K562 (cell line): ENCODE results near the gene PDE11A. TPM values are rescaled to one million over a fixed set of nuclear protein-coding genes. Genes with fewer than 3 reads are reported as not detected.
"Not testable (repeated sequence)": the region's sequence is repeated elsewhere in the genome, so short reads cannot be mapped to it uniquely, and the experiment has no call there.

Experiments used
- ATAC-seq: fragments of 200-7000 bp; cut with Tn5 transposase; 3 replicates; pipeline ENCODE4 v1.9.1; 2020; ENCODE audit warnings: moderate library complexity
- BruUV-seq: library from RNA; stranded (reverse); fragments of 400-500 nt; replicated peaks from 2 replicates; lab custom pipeline; 2021; lab: Mats Ljungman, UMichigan
- CTCF ChIA-PET: fragments of 300-600 bp; formaldehyde crosslinking; extraction: SDS; loops from one replicate; lab custom pipeline; 2021; ENCODE audit warnings: low intra/inter-chr PET ratio; lab: Yijun Ruan, JAX
- POLR2A ChIA-PET: fragments of 300-600, 350-650 bp; sonication (Branson Sonifier 250); formaldehyde crosslinking; extraction: SDS; loops from one replicate; lab custom pipeline; 2021; ENCODE audit warnings: antibody characterized with exemption, inconsistent platforms; lab: Yijun Ruan, JAX
- DNase-seq, 4 experiments: peaks; one replicate each; pipeline versions ENCODE4 v3.0.0 to v3.0.0-alpha.2; 2011 to 2018; ENCODE audit warnings: low spot score in 3 of 4, mixed read lengths in 3 of 4; ENCODE audit errors: extremely low read depth in 1 of 4
- FAIRE-seq: peaks from 2 replicates; lab custom pipeline; 2011; peaks lifted over from hg19 to GRCh38; lab: Jason Lieb, UNC
- H2AFZ ChIP-seq: 2 replicates; pipeline ENCODE4 v1.6.0; 2011; ENCODE audit warnings: low read depth, low read length, control low read depth, inconsistent platforms
- H3K27ac ChIP-seq: fragments of 200-600 bp; 3 replicates; pipeline ENCODE4 v1.8.0; 2011; ENCODE audit warnings: low read depth, mild to moderate bottlenecking, control low read depth, inconsistent platforms, low read length, moderate library complexity, mixed read lengths; ENCODE audit errors: extremely low read depth
- H3K27me3 ChIP-seq, 2 experiments: fragments of 300-600 bp in 1 of 2; 2 replicates in 1 of 2; 3 replicates in 1 of 2; pipeline versions ENCODE4 v1.6.0 to v1.8.0; 2011; ENCODE audit warnings: inconsistent platforms in 2 of 2, low read length in 2 of 2, mild to moderate bottlenecking in 1 of 2, mixed read lengths in 1 of 2, moderate library complexity in 1 of 2; ENCODE audit not compliant: control insufficient read depth in 2 of 2, insufficient read depth in 2 of 2
- H3K36me3 ChIP-seq: fragments of 300-600 bp; 3 replicates; pipeline ENCODE4 v1.8.0; 2011; ENCODE audit warnings: mild to moderate bottlenecking, low read length, inconsistent platforms; ENCODE audit not compliant: control insufficient read depth, insufficient read depth
- H3K4me1 ChIP-seq, 2 experiments: fragments of 200-600 bp in 1 of 2; replicated peaks in 1 of 2; 2 replicates in 1 of 2; 3 replicates in 1 of 2; pipeline versions ENCODE4 v1.5.1 to v1.8.0; 2011; ENCODE audit warnings: inconsistent platforms in 2 of 2, low read length in 2 of 2, mild to moderate bottlenecking in 1 of 2, mixed read lengths in 1 of 2, moderate library complexity in 1 of 2; ENCODE audit not compliant: control insufficient read depth in 2 of 2, insufficient read depth in 2 of 2
- H3K4me2 ChIP-seq: 2 replicates; pipeline ENCODE4 v1.6.1; 2011; ENCODE audit warnings: low read length, control low read depth, inconsistent platforms, mixed read lengths; ENCODE audit not compliant: insufficient read depth
- H3K4me3 ChIP-seq: fragments of 200-600 bp; sonication (generic), shearing (Covaris generic); 2 replicates; pipeline ENCODE4 v1.5.1; 2016; ENCODE audit warnings: control low read depth, inconsistent platforms
- H3K79me2 ChIP-seq: fragments of 200-600 bp; 3 replicates; pipeline ENCODE4 v1.8.0; 2011; ENCODE audit warnings: low read length, inconsistent platforms; ENCODE audit not compliant: control insufficient read depth, insufficient read depth
- H3K9ac ChIP-seq, 2 experiments: 2 replicates each; pipeline versions ENCODE4 v1.6.0 to v1.6.1; 2011; ENCODE audit warnings: low read depth in 2 of 2, low read length in 2 of 2, control low read depth in 1 of 2, inconsistent platforms in 1 of 2, mild to moderate bottlenecking in 1 of 2, mixed read lengths in 1 of 2; ENCODE audit not compliant: insufficient read depth in 1 of 2
- H3K9me1 ChIP-seq: one replicate; pipeline ENCODE4 v1.6.0; 2011; ENCODE audit warnings: inconsistent platforms, mild to moderate bottlenecking, low read length, moderate library complexity; ENCODE audit not compliant: control insufficient read depth, insufficient read depth
- H3K9me3 ChIP-seq: replicated peaks from 2 replicates; pipeline ENCODE4 v1.5.1; 2011; ENCODE audit warnings: low read depth, low read length, inconsistent platforms; ENCODE audit not compliant: control insufficient read depth, insufficient read depth
- H4K20me1 ChIP-seq: replicated peaks from 2 replicates; pipeline ENCODE4 v1.6.1; 2011; ENCODE audit warnings: low read length, inconsistent platforms, mixed read lengths; ENCODE audit not compliant: control insufficient read depth, insufficient read depth
- PHF8 ChIP-seq: fragments of 200-600 bp; sonication (generic); IDR thresholded peaks from 2 replicates; pipeline ENCODE4 v1.6.1; 2012; ENCODE audit warnings: mixed run types, mild to moderate bottlenecking, inconsistent platforms, low read length, moderate library complexity, borderline replicate concordance
- SETDB1 ChIP-seq: IDR thresholded peaks from one replicate; pipeline ENCODE4 v1.6.1; 2012; ENCODE audit warnings: low read length, control low read depth, inconsistent platforms
- ZC3H8 ChIP-seq: fragments of 450-650 bp; IDR thresholded peaks from 2 replicates; pipeline ENCODE4 v1.6.1; 2017
- ZNF134 ChIP-seq: fragments of 250-450 bp; sonication (Bioruptor Pico); conservative IDR thresholded peaks from 2 replicates; pipeline ENCODE4 v1.4.0; 2020
- ZNF518B ChIP-seq: fragments of 250-450 bp; sonication (Bioruptor Pico); IDR thresholded peaks from 2 replicates; pipeline ENCODE4 v1.5.0; 2021; ENCODE audit warnings: mild to moderate bottlenecking, moderate library complexity
- ZNF668 ChIP-seq: fragments of 250-450 bp; sonication (Bioruptor Pico); IDR thresholded peaks from 2 replicates; pipeline ENCODE4 v1.8.0; 2022; ENCODE audit warnings: mild to moderate bottlenecking, inconsistent platforms
- ZSCAN29 ChIP-seq: fragments of 450-650 bp; IDR thresholded peaks from 2 replicates; pipeline ENCODE4 v1.6.1; 2017
- WGBS: fragments of 100-300 bp; shearing (Covaris generic); methylation state at CpG from one replicate; pipeline ENCODE4 v1.1.6; 2016; ENCODE audit warnings: low coverage, mixed read lengths; ENCODE audit not compliant: insufficient coverage; ENCODE audit errors: missing lambda C conversion rate; 5-methylcytosine and 5-hydroxymethylcytosine counted together
- in situ Hi-C: fragments of 300-500 bp; cut with MboI; formaldehyde crosslinking; loops from 4 replicates; pipeline ENCODE4 v1.15.0; 2018; ENCODE audit warnings: inconsistent platforms, mixed read lengths
- intact Hi-C: fragments of 100-400 bp; cut with micrococcal nuclease; formaldehyde crosslinking; loops from 2 replicates; pipeline ENCODE4 v1.14.2; 2022
- polyA plus RNA-seq, 8 experiments: library from polyadenylated mRNA; depleted of rRNA in 4 of 8; stranded (reverse) in 5 of 8; unstranded in 3 of 8; fragments of >200 nt; fragmentation: Nextera tagmentation in 2 of 8; fragmentation: Illumina TruSeq in 1 of 8; extraction: Ambion mirVana in 2 of 8; extraction: Trizol in 1 of 8; gene quantifications; 2 replicates each; pipeline versions ENCODE4 v1.2.1 to v1.2.3, GENCODE V29; 2011 to 2014; ENCODE audit warnings: inconsistent platforms in 1 of 8, missing spikeins in 1 of 8
- total RNA-seq, 7 experiments: library from RNA; depleted of rRNA in 6 of 7; stranded (reverse); fragments of >200 nt in 6 of 7; fragmentation: Illumina TruSeq in 2 of 7; extraction: Trizol in 2 of 7; gene quantifications; 2 replicates each; pipeline versions ENCODE4 v1.2.1 to v1.2.3, GENCODE V29; 2011 to 2021; ENCODE audit warnings: low replicate concordance in 1 of 7

The PDE11A gene
- total and polyA plus RNA-seq, 9 of the 15 experiments (the other 6 are each of a cell fraction or from before 2014, with no cell fraction given) = 3.2 to 22.1 (median 5.7) TPM

GRCh38 chr2:177796011-177796410 is 276.6 kb downstream of the PDE11A start:
- BruUV-seq = no TSS peak
- H3K9me3 ChIP-seq = no peaks in the 10 kb centered on the region
- no peaks in the 10 kb centered on the region for H3K36me3 ChIP-seq
- H3K27ac ChIP-seq = no peak overlapping the region
- CTCF ChIA-PET = no interaction called here
- no peak overlapping the region for H3K4me2 ChIP-seq
- no peak overlapping the region for H3K4me3 ChIP-seq
- no peak for TF ChIP-seq ZNF518B (CRISPR knock-in tag)
- no peak for TF ChIP-seq ZNF134 (CRISPR knock-in tag)
- TF ChIP-seq SETDB1 = no peak
- TF ChIP-seq ZC3H8 = no peak
- no peak for TF ChIP-seq PHF8
- no peak for TF ChIP-seq ZSCAN29
- TF ChIP-seq ZNF668 = no peak
- TF ChIP-seq, all 486 proteins: peak for 0
- no peaks in the 10 kb centered on the region for H3K9me1 ChIP-seq
- POLR2A ChIA-PET = no interaction called here
- no peak overlapping the region for H2AFZ ChIP-seq
- FAIRE-seq (no peak), ATAC-seq (no peak), DNase-seq (no peak)
- intact Hi-C loops = loop anchor here (5.0 to 10.0 kb wide), 2 partner anchors 109 to 276 kb away; partner anchors contain the start of gene PDE11A
- peaks cover 0 to 2% of the 10 kb centered on the region in 2 experiments; a peak in 2 of 5 replicates for H3K27me3 ChIP-seq
- H3K79me2 ChIP-seq = no peaks in the 10 kb centered on the region
- in situ Hi-C loops = no loop called here
- no peaks in the 10 kb centered on the region for H3K4me1 ChIP-seq
- H4K20me1 ChIP-seq = no peaks in the 10 kb centered on the region
- H3K9ac ChIP-seq = no peak overlapping the region
- 6% methylated on average over 2 of the region's 2 CpGs for WGBS

- BruUV-seq, intact Hi-C loops, H3K27me3 ChIP-seq, H3K36me3 ChIP-seq, H3K4me3 ChIP-seq, H3K9me3 ChIP-seq, H3K4me2 ChIP-seq, H3K27ac ChIP-seq, H4K20me1 ChIP-seq, DNase-seq, H3K79me2 ChIP-seq, H2AFZ ChIP-seq, ATAC-seq, H3K9me1 ChIP-seq, H3K4me1 ChIP-seq, in situ Hi-C loops, POLR2A ChIA-PET, CTCF ChIA-PET, FAIRE-seq, H3K9ac ChIP-seq: not testable (repeated sequence)
- 22% methylated on average over 4 of the region's 6 CpGs for WGBS
Observed at GRCh38 chr2:177785143-177785542, 287.4 kb downstream of the PDE11A start.
